Stimulated activated memory B cell treated with anti-CD40 and anti-IgM and Interleukin-4, amounts not matched to agents 10 μg/mL and 1 μg/mL and 100 μg/mL, for 72 hours (primary cell): ENCODE results near the gene RADIL.
"Not testable (repeated sequence)": the region's sequence is repeated elsewhere in the genome, so short reads cannot be mapped to it uniquely, and the experiment has no call there.

Source experiments
- ATAC-seq: fragments of 150-1000 bp; cut with Tn5 transposase; 2 replicates; pipeline ENCODE4 v1.10.0; 2021
- H3K27ac Mint-ChIP-seq: one replicate; pipeline ENCODE4 v1.8.0; 2022; ENCODE audit warnings: mild to moderate bottlenecking, mixed read lengths
- H3K27me3 Mint-ChIP-seq: one replicate; pipeline ENCODE4 v1.8.0; 2022; ENCODE audit warnings: mixed read lengths
- H3K36me3 Mint-ChIP-seq: one replicate; pipeline ENCODE4 v1.8.0; 2022; ENCODE audit warnings: mixed read lengths
- H3K4me1 Mint-ChIP-seq: one replicate; pipeline ENCODE4 v1.8.0; 2022; ENCODE audit warnings: mixed read lengths
- H3K4me3 Mint-ChIP-seq: one replicate; pipeline ENCODE4 v1.8.0; 2022; ENCODE audit warnings: mild to moderate bottlenecking, moderate library complexity, mixed read lengths
- H3K9me3 Mint-ChIP-seq: one replicate; pipeline ENCODE4 v1.8.0; 2022; ENCODE audit warnings: mixed read lengths

The RADIL gene

GRCh38 chr7:4891522-4891921, 8.0 kb upstream of the RADIL start:
- not testable (repeated sequence) for H3K4me3 Mint-ChIP-seq, H3K9me3 Mint-ChIP-seq, H3K36me3 Mint-ChIP-seq, H3K27ac Mint-ChIP-seq, H3K4me1 Mint-ChIP-seq, ATAC-seq
- H3K27me3 Mint-ChIP-seq = peaks cover 53% of the 10 kb centered on the region

- H3K4me3 Mint-ChIP-seq = no peak overlapping the region
- peaks cover 70% of the 10 kb centered on the region for H3K27me3 Mint-ChIP-seq
- H3K36me3 Mint-ChIP-seq = no peaks in the 10 kb centered on the region
- no peak overlapping the region for H3K27ac Mint-ChIP-seq
- H3K9me3 Mint-ChIP-seq = peaks cover 8% of the 10 kb centered on the region
- ATAC-seq = no peak
- no peaks in the 10 kb centered on the region for H3K4me1 Mint-ChIP-seq
These were observed 6.2 kb upstream of the RADIL start for GRCh38 chr7:4889682-4890081.

- Mint-ChIP-seq H3K27ac (no peak overlapping the region), H3K9me3 (peaks cover 4% of the 10 kb centered on the region), H3K4me1 (peaks cover 5% of the 10 kb centered on the region), H3K36me3 (no peaks in the 10 kb centered on the region), H3K27me3 (peaks cover 82% of the 10 kb centered on the region), H3K4me3 (no peak overlapping the region)
- no peak for ATAC-seq
These were observed 4.6 kb upstream of the RADIL start for GRCh38 chr7:4888161-4888560.

- Mint-ChIP-seq H3K27me3 (peaks cover 91% of the 10 kb centered on the region), H3K4me3 (no peak overlapping the region)
These were observed 3.2 kb upstream of the RADIL start for GRCh38 chr7:4886671-4887070.

DNA sequence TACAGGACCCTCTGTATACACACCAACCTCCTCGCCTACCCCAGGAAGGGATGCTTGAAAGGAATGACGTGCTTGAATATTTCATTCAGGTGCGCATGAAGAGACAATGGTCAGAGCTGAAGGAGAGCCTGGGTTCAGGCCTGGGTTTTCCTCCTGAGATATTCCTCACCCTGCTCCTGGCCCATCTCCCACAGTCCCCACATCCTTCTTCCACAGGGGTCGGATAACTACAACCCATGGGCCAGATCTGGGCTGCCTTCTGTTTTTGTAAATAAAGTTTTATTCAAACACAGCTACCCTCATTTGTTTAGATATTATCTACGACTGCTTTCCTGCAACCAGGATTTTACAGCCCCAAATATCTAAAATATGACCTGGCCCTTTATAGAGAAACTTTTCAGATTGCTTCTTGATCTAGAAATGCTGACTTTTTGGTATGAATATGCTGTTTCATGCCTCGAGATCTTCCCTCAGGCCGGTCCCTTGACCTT, 1.8 kb upstream of the RADIL start:
- Mint-ChIP-seq H3K27me3 (peaks cover 86% of the 10 kb centered on the region), H3K9me3 (no peaks in the 10 kb centered on the region), H3K4me3 (no peak overlapping the region), H3K4me1 (peaks cover 16% of the 10 kb centered on the region), H3K27ac (no peak overlapping the region), H3K36me3 (no peaks in the 10 kb centered on the region)
- no peak for ATAC-seq

More at GRCh38 chr7:4886671-4887070, 3.2 kb upstream of the RADIL start:
- Mint-ChIP-seq H3K4me1 (peaks cover 16% of the 10 kb centered on the region), H3K9me3 (peaks cover 4% of the 10 kb centered on the region), H3K27ac (no peak overlapping the region), H3K36me3 (no peaks in the 10 kb centered on the region)
- ATAC-seq = no peak

GRCh38 chr7:4884164-4884563, 648 bp upstream of the RADIL start:
- no peak overlapping the region for H3K4me3 Mint-ChIP-seq
- ATAC-seq = no peak
- peaks cover 16% of the 10 kb centered on the region for H3K4me1 Mint-ChIP-seq
- H3K27me3 Mint-ChIP-seq = peaks cover 82% of the 10 kb centered on the region
- H3K9me3 Mint-ChIP-seq = no peaks in the 10 kb centered on the region
- no peaks in the 10 kb centered on the region for H3K36me3 Mint-ChIP-seq
- H3K27ac Mint-ChIP-seq = no peak overlapping the region

GRCh38 chr7:4883033-4883371, 514 bp downstream of the RADIL start:
- H3K27me3 Mint-ChIP-seq = peaks cover 82% of the 10 kb centered on the region
- peak; percentile 40 for ATAC-seq

DNA sequence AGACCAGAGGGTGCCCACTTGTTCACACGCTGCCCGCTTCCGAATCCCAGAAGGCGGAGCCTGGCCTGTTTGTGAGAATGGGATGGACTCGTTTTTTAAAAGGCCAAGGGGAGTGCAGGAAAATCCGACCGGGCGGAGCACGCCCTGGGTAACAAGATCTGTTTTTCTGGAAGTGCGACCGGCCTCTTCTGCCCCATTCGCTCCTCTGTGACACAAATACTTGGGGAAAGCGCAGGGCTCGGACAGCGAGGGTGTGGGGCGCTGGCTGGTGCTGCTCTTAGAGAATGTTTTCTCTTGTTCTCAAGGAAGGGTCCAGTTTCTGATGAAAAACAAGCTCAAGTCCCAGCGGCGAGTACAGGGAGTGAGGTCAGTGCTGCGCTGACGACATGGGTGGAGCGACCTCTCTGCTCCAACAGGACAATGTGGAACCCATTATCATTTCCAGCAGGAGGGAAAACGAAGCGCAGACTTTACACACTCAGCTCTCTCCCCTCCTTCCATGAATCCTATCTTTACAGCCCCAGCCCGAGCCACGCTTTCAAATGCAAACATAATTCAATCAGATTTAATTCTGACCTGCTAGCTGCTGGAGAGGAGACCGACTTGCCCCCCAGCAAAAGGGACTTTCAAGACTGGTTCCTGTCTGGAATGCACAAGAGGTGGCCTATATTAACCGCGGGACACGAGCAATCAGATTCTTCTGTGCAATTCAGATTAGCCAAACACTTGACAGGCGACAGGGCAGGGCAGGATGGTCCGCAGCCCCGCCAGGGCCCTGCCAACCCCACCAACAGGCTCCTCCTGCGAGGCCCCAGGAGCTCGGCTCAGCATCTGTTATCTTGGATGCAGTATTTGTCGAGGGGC, 1.1 kb downstream of the RADIL start:
- Mint-ChIP-seq H3K9me3 (no peaks in the 10 kb centered on the region), H3K4me3 (no peak overlapping the region), H3K27me3 (peaks cover 82% of the 10 kb centered on the region), H3K36me3 (no peaks in the 10 kb centered on the region), H3K4me1 (peaks cover 16% of the 10 kb centered on the region), H3K27ac (no peak overlapping the region)
- ATAC-seq = no peak

More at GRCh38 chr7:4883033-4883371, 514 bp downstream of the RADIL start:
- H3K27ac Mint-ChIP-seq = no peak overlapping the region
- H3K9me3 Mint-ChIP-seq = no peaks in the 10 kb centered on the region
- H3K4me3 Mint-ChIP-seq = no peak overlapping the region
- H3K36me3 Mint-ChIP-seq = no peaks in the 10 kb centered on the region
- peaks cover 16% of the 10 kb centered on the region for H3K4me1 Mint-ChIP-seq

GRCh38 chr7:4880218-4880617, 3.3 kb downstream of the RADIL start:
- Mint-ChIP-seq H3K9me3 (no peaks in the 10 kb centered on the region), H3K4me1 (peaks cover 16% of the 10 kb centered on the region), H3K4me3 (no peak overlapping the region), H3K27ac (no peak overlapping the region), H3K36me3 (no peaks in the 10 kb centered on the region), H3K27me3 (peaks cover 73% of the 10 kb centered on the region)
- ATAC-seq = no peak

- no peak overlapping the region for H3K27ac Mint-ChIP-seq
- no peak overlapping the region for H3K4me3 Mint-ChIP-seq
- H3K36me3 Mint-ChIP-seq = no peaks in the 10 kb centered on the region
- H3K9me3 Mint-ChIP-seq = no peaks in the 10 kb centered on the region
- peaks cover 16% of the 10 kb centered on the region for H3K4me1 Mint-ChIP-seq
- H3K27me3 Mint-ChIP-seq = peaks cover 66% of the 10 kb centered on the region
- ATAC-seq = no peak
These were observed 4.0 kb downstream of the RADIL start for GRCh38 chr7:4879396-4880081.

- ATAC-seq = no peak
- Mint-ChIP-seq H3K27me3 (peaks cover 63% of the 10 kb centered on the region), H3K36me3 (no peaks in the 10 kb centered on the region), H3K4me1 (peaks cover 11% of the 10 kb centered on the region), H3K27ac (no peak overlapping the region), H3K9me3 (no peaks in the 10 kb centered on the region), H3K4me3 (no peak overlapping the region)
These were observed 4.9 kb downstream of the RADIL start for GRCh38 chr7:4878336-4879335.

- Mint-ChIP-seq H3K9me3 (no peaks in the 10 kb centered on the region), H3K27ac (no peak overlapping the region), H3K27me3 (peaks cover 69% of the 10 kb centered on the region), H3K4me3 (no peak overlapping the region), H3K36me3 (no peaks in the 10 kb centered on the region), H3K4me1 (no peaks in the 10 kb centered on the region)
- no peak for ATAC-seq
These were observed 6.9 kb downstream of the RADIL start for GRCh38 chr7:4876586-4876985.

- H3K4me3 Mint-ChIP-seq = no peak overlapping the region
- H3K36me3 Mint-ChIP-seq = no peaks in the 10 kb centered on the region
- H3K4me1 Mint-ChIP-seq = no peaks in the 10 kb centered on the region
- H3K27me3 Mint-ChIP-seq = peaks cover 75% of the 10 kb centered on the region
- H3K27ac Mint-ChIP-seq = no peak overlapping the region
- no peak for ATAC-seq
- no peaks in the 10 kb centered on the region for H3K9me3 Mint-ChIP-seq
These were observed 8.1 kb downstream of the RADIL start for GRCh38 chr7:4875391-4875790.

- H3K4me1 Mint-ChIP-seq = no peaks in the 10 kb centered on the region
- H3K9me3 Mint-ChIP-seq = peaks cover 2% of the 10 kb centered on the region
- no peaks in the 10 kb centered on the region for H3K36me3 Mint-ChIP-seq
- no peak overlapping the region for H3K4me3 Mint-ChIP-seq
- H3K27me3 Mint-ChIP-seq = peaks cover 70% of the 10 kb centered on the region
- no peak overlapping the region for H3K27ac Mint-ChIP-seq
- ATAC-seq = no peak
These were observed 10.2 kb downstream of the RADIL start for GRCh38 chr7:4873071-4873944.
